HG02885 (cell line): ENCODE data around the gene IFITM2.
A peak's percentile ranks its signal among the peaks of the same experiment; 100 is the strongest.
"Not testable (repeated sequence)": the region's sequence is repeated elsewhere in the genome, so short reads cannot be mapped to it uniquely, and the experiment has no call there.

Experiments used
- ATAC-seq: cut with Tn5 transposase; IDR thresholded peaks from one replicate; pipeline ENCODE4 v1.9.1; 2021; ENCODE audit warnings: mild to moderate bottlenecking; ENCODE audit not compliant: unreplicated experiment, poor library complexity

Gene IFITM2

DNA sequence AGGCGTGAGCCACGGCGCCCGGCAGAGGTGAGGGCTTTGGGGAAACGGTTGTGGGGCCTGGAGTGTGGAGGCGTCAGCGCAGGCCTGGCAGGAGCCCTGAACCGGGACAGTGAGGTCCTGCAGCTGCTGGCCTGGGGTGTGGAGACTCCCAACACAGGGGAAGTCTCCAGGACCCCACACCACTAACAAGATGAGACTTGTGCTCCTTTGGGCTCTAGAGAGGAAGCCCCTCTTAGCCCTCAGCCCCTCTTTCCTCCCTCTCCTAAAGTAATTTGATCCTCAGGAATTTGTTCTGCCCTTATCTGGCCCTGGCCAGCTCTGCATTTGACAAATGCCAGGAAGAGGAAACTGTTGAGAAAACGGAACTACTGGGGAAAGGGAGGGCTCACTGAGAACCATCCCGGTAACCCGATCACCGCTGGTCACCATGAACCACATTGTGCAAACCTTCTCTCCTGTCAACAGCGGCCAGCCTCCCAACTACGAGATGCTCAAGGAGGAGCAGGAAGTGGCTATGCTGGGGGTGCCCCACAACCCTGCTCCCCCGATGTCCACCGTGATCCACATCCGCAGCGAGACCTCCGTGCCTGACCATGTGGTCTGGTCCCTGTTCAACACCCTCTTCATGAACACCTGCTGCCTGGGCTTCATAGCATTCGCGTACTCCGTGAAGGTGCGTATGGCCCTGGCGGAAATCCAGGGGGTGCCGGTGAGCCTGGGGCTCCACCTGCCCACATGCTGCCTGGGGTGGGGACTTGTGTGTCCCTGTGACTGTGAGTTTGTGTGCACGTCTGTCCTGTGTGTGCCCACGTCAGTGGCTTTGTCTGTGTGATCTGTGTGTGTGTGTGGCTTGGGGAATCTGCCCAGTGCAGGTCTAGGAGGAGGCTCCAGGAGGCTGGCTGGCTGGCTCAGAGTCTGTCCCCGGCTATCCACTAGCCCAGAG is at the start of gene IFITM2:
IFITM2 (plus strand) TSS at position 51 of the 943 bp plus-strand sequence; CDS start at position 428, 377 bp downstream.
- not testable (repeated sequence) for ATAC-seq

DNA sequence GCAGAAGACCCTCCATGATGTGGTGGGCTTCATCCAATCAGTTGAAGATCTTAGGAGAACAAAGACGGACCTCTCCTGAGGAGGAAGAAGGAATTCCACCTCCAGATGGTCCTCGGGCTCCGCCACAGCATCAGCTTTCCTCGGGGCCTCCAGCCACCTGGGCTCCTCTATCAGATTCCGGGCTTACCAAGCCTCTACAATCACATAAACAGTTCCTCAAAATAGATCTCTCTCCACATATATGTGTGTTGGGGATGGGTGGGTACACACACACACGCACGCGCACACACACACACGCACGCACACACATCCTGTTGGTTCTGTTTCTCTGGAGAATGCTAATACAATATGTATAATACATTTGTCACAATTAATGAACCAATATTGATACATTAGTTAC is 48.2 kb upstream of the IFITM2 start:
- no peak for ATAC-seq

DNA sequence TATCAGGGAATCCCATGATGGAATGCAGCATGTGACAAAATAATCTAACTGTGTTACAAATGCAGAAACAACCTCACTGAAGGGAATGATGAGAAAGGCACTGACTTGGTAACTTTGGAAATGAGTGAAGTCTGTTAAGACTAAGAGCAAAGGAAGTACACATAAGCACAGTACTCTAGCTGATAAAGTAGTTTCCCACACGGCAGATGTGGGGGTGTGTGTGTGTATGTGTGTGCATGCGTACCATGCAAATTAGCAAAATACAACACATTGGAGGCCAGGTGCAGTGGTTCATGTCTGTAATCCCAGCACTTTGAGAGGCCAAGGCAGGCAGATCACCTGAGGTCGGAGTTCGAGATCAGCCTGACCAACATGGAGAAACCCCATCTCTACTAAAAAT is 46.0 kb upstream of the IFITM2 start:
- ATAC-seq: no peak

DNA sequence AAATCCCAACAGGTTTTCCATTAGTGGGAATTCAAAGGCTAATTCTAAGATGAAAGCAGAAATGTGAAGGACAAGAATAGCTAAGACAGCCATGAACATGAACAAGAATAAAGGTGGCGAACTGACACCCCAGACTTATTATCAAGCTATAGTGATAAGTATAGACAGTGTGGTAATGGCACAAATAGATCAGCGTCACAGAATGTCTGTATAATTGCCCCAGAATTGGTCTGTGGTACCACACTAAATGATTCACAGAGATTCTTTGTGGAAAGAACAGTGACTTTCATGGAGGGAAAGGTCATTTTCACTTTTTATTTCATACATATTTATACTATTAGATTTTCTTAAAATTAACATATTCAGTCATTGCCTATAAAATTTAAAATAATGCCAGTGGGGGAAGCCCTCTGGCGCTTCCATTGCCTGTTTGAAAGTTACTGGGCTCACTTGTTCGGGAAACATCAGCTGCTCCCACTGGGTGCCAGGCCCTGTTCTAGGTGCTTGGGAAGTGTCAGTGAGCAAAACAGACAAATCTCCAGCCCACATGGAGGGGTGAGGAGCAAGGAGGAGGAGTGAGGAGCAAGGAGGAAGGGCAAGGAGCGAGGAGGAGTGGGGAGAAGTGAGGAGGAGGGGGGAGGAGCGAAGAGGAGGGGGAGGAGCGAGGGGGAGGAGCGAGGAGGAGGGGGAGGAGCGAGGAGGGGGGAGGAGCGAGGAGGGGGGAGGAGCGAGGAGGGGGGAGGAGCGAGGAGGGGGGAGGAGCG is 40.8 kb upstream of the IFITM2 start:
- no peak for ATAC-seq

DNA sequence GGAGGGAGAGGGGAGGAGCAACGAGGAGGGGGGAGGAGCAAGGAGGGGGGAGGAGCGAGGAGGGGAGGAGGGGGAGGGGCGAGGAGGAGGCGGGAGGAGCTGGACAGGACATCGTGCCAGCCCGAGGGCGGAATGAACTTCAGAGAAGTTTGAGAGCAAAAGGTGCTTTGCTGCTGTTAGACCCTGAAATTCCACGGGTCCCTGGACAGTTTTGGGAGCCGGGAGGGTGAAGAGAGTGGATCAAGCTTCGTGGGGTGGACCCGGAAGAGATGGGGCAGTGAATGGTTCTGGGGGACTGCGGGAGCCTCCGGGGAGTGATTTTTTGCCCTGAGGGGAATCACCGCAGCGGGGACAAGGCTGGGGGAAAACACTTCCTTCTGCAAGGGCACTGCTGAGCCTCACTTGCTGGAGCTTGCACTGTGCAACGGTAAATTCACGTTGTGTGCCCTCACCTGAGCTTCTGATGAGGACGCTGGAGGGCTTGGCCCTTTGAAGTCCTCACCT is 40.1 kb upstream of the IFITM2 start:
- ATAC-seq: no peak

DNA sequence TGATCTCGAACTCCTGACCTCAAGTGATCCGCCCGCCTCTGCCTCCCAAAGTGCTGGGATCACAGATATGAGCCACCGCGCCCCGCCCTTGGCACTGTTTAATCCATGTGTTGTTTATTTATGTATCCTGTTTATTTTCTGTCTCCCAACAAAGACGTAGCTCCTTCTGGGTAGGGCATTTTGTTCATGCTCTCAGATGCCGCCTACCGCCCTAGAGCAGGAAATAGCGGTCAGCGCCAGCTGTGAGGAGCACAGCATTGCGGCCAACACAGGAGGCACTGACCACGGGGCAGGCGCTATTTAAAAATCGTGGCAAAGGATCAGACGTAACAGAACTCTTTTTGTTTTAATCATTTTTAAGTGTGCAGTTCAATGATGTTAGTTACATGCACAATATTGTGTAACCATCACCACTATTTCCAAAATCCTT is 38.9 kb upstream of the IFITM2 start:
- ATAC-seq: peak; percentile 54

DNA sequence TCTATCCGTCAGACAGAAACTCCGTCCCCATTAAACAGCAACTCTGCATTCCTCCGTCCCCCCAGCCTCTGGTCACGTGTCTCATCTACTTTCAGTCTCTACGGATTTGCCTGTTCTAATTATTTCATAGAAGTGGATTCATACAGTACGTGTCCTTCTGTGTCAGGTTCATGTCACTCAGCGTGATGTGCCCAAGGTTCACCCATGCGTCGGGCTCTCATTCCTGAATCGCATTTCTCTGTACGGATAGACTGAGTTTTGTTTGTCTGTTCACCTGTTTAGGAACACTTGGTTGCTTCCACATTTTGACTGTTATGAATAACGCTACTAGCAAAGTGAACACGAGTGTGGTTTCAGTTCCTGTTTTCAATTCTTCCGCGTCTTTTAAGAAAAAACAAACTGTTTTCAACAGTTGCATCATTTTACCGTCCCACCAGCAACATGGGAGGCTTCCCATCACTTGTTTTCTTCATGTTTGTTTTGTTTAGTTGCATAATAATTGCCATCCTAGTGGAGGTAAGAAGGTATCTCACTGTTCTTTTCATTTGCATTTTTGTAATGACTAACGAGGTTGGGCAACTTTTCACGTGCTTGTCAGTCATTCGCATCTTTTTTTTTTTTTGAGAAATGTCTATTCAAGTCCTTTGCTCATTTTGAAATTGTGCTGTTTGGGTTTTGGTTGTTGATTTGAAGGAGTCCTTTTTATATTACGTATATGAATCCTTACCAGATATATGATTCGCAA is 38.3 kb upstream of the IFITM2 start:
- ATAC-seq: peak; percentile 69

DNA sequence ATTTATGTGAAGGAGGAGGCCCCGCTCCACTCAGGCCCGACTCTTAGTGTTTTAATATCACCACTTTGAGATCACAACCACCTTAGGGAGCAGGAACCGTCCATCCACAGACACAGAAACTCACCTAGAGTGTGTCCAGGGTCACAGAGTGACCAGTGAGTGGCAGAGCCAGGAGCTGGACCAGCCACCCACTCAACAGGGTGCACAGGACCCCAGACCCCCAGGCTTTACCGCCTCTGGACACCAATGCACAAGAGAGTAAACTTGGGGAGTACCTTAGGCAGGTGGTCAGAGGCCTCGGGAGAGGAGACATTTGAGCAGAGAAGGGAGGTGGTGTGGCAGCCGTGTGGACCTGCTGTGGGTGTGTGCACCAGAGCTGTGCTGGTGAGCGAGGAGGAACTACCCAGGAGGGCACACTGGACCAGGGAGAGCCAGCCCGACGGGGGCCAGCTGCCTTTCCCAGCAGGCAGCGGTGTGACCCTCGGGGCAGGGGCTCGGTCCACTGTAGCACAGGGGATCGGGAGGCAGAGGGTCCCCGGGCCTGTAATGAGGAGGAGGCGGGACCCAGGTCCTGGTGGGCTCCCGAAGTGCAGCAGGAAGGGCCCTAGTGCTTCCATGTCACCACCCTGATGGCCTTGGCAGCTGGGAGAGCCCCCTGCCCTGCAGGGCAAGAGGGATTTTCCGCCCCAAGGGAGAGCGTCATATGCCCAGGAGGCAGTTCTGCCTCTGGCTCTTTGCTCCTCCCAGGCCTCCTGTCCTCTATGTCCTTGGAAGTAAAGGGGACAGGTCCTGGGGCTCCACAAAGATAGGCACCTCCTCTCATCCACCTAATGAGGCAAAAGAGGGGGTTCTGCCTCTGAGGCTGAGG is 36.9 kb upstream of the IFITM2 start:
- no peak for ATAC-seq

DNA sequence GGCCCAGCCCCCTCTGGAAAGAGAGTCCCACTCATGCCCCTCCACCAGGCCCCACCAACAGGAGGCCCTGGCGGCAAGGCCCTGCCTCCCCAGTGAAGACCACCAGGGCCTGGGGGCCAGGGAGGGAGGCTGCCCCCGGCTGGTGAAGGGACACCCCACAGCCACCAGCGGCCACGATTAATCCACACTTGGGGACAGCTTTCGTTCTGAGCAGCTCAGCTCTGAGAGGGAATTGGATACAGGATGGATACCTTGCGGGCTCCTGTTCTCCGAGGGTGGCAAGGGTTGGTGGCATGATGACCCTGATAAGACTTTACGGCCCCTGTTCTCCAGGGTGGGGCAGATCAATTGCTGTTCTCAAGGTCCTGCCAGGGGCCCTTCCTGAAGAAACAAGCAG is 36.3 kb upstream of the IFITM2 start:
- no peak for ATAC-seq

DNA sequence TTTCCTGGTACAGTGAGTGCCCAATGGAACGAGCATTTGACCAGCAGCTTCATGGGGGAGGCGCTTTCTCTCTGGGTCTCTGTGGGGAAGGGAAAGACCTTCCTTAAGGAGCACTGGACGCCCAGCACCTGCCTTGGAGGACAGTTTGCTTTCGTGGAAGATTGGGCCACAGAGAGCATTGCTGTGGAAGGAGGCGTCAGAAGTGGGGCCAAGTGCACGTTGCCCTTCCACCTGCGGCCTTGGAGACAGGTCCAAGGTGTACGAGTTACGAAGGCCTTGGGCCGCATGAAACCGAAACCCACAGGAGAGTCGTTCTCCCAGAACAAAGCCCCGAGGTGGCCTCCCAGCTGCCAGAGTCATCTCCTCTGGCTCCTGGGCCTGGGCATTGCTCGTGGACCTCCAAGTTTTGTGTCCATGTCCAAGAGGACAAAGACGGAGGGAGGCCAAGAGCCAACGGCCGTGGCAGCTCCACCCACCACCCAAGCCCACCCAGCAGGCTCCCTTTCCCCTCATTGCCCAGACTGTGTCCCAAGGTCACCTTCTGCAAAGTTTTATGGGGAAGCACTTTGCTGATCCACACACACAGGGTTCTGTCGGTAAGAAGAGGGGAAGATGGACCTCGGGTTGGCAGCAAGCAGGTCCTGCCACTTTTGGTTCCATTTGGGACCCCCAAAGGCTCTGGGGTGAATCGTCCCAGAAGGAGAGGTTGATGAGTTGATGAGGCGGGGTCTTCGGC is 35.3 kb upstream of the IFITM2 start:
- no peak for ATAC-seq

DNA sequence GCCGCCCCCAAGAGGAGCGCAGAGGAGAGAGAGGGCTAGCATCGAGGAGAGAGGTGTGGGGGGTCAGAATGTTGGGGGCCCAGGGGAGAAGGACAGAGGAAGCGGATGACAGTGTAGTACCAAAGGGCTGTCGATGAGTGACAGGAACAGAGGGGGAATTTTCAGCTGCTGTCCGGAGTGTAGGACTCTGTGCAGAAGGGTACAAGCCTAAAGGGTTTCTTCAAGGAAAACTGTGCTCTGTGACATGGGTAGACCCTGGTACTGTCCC is 34.8 kb upstream of the IFITM2 start:
- ATAC-seq: no peak

DNA sequence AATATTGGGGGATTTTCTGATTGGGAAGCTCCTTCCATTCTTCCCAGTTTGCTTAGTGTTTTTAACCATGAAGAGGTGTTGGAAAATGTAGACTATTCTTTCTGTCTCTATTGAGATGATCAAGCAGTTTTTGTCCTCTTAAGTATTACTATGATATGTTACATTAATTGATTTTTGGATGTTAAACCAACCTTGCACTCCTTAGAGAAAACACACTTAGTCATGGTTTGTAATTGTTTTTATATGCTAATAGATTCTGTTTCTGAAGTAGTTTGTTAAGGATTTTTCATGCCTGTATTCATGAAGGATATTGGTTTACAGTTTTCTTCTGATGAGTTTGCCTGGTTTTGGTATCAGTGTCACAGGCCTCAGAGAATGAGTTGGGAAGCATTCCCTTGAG is 31.4 kb upstream of the IFITM2 start:
- ATAC-seq: no peak

DNA sequence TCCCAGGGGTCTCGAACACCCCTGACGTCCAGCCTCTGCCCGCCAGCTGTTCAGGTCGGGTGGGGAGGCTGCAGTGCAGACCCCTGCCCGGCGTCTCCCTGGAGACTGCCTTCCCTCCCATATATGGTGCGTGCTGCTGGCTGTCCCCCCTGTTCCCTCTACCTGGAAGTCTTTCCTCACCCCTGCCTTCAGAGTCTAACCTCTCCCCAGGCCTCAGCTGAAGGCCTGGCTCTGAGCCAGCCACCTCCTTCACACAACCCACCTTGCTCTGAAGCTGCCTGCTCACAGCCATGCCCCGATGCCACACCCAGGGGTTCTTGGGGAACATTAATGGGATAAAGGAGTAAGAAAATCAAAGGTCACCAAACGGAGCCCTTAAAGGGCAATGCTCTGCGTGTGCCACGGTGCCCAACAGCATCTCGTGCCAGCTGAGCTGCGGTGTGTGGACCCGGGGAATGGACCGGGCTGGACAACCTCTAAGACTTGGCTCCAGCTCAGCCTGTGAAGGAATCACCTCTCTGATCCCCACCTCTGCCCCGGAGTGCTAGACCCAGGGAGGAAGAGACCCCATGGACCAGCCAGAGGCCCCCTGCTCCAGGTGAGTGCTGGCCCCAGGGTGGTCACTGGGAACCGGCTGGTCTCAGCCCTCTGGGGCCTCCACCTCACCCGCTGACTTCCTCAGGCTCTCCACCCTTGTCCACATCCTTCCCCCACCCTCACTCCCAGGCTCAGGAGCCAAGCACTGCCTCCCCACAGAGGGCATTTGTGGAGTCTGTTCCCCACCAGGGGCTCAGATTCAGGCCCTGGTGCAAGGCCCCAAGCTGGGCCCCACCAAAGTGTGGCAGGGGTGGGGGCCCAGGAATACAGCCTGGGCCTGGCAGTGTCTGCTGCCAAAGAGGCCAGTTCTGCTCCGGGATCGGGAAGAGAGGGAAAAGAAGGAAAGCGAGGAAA is 29.3 kb upstream of the IFITM2 start, which contains the start of gene NLRP6:
NLRP6 (plus strand) TSS at position 407 of the 951 bp plus-strand sequence; CDS start at position 570, 163 bp downstream.
- ATAC-seq: no peak

DNA sequence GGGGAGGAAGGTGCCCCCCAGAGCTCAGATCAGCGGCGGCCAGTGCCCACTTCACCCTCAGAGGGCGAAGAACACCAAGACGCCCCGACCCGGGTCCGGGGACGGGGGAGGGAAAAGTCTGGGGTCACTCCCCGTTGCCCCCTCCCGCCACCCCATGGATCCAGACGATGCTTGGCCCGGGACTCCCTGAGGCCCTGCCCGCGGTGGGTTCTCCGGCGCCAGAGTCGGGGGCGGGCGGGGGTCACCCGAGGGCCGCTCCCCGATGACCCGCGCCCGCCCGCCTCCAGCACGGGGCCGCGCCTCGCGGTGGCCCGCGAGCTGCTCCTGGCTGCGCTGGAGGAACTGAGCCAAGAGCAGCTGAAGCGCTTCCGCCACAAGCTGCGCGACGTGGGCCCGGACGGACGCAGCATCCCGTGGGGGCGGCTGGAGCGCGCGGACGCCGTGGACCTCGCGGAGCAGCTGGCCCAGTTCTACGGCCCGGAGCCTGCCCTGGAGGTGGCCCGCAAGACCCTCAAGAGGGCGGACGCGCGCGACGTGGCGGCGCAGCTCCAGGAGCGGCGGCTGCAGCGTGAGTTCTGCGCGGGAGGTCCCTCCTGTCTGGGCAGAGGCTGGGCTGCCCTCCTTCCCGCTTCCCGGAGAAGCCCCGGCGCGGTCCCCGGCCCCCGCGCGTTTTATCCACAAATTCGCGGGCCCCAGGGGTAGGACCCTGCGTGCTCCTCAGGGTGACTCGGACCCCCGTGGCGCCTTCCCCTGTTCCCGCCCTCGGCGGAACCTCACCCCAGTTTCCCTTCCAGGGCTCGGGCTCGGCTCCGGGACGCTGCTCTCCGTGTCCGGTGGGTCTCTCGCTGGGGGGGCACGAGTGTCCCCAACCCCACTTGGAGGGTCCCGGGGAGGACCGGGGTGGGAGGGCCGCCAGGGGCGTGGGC is 28.3 kb upstream of the IFITM2 start:
- ATAC-seq: no peak

DNA sequence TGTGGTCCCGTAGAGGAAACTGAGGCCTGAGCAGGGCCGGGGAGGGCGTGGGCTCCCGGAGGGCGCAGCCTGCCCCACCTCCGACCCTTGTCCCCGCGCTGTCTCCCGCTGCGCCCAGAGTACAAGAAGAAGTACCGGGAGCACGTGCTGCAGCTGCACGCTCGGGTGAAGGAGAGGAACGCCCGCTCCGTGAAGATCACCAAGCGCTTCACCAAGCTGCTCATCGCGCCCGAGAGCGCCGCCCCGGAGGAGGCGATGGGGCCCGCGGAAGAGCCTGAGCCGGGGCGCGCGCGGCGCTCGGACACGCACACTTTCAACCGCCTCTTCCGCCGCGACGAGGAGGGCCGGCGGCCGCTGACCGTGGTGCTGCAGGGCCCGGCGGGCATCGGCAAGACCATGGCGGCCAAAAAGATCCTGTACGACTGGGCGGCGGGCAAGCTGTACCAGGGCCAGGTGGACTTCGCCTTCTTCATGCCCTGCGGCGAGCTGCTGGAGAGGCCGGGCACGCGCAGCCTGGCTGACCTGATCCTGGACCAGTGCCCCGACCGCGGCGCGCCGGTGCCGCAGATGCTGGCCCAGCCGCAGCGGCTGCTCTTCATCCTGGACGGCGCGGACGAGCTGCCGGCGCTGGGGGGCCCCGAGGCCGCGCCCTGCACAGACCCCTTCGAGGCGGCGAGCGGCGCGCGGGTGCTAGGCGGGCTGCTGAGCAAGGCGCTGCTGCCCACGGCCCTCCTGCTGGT is 27.5 kb upstream of the IFITM2 start:
- ATAC-seq: no peak
